Pons (tissue), 1 donor: ENCODE measurements around the gene NEK9.
"Not testable (repeated sequence)": the region's sequence is repeated elsewhere in the genome, so short reads cannot be mapped to it uniquely, and the experiment has no call there.

Source experiments
- DNase-seq: peaks from one replicate; pipeline ENCODE4 v3.0.0-alpha.2; 2016; ENCODE audit warnings: low spot score

The NEK9 gene

DNA sequence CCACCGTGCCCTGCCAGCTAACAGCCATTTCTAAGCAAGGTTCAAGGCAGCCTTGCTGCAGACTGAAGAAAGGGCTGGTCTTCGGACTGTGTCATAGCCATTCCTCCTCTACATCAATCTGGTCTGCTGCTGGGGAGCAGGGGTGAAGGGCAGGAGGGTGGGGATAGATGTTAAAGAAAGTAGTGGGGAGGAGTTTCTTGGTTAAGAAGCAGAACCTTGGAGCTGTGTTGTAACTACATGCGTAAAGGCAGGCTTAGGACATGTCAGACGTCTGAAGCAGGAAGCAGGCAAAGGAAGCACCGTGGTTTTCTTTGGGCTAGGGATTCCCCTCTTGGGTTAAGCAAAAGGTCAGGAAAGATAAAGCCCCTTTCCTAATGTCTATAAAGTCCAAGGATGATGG, 18.1 kb upstream of the NEK9 start:
- peak; percentile 78 for DNase-seq

DNA sequence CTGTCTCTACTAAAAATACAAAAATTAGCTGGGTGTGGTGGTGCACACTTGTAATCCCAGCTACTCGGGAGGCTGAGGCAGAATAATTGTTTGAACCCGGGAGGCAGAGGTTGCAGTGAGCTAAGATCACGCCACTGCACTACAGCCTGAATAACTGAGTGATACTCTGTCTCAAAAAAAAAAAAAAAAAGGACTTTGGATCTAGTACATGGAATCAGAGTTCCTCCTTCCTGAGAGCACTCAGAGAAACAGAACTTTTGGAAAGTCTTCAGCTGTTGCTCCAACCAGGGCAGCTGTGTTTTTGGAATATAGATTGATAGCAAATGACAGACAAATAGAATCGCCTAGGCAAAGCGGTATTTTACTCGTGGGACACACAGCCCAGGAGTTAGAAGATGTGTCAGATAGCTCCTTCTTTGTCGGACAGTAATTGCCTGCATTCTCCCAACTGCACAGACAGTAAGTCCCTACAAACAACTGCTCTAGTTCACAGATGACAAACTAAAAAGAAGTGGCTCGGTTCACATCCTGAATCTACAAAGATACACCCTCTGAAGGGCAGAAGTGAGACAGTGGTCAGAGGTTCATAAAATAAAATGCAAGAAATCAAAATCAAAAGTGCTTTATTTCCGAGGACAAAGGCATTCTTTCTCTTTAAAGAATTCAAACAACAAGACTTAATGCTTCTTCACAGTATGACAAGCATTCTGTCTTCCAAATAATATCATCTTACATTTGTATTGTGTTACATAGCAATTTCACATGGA, 17.1 kb upstream of the NEK9 start:
- peak; percentile 69 for DNase-seq

DNA sequence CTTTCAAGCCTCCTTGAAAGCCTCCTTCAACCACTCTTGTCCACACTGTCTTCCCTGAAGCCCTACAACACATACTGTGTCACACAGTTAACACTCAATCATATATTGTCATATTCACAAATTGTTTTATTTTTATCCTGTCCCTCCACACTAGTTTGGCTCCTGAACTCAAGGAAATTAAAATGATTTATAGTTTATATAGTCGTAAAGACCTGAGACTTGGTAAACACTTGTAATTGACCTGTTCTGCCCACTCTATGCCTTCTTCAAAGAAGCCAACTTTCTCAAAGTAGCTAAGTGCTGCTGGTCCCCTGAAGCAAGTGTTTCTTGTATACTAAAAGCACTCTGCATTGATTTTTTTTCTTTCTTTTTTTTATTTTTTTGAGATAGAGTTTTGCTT, 15.6 kb upstream of the NEK9 start:
- no peak for DNase-seq

- peak; percentile 70 for DNase-seq
Observed at GRCh38 chr14:75141967-75142366, 15.1 kb upstream of the NEK9 start.

DNA sequence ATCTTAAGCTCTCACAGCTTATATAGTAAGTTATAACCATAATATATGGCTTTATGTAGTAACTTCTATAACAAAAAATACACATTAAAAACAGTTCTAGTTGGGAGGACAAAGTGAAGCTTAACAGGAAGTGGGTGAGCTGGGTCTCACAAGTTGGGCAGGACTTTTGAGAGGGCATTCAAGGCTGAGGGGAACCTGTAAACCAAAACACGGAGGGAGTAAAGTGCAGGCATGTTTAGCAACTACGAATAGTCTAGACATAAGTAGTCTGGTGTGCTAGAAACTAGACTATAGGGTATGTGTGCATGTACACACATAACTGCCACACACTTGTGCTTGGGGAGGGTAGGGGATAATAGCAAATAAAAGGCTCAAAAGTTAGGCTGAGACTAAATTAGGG, 14.2 kb upstream of the NEK9 start:
- no peak for DNase-seq

DNA sequence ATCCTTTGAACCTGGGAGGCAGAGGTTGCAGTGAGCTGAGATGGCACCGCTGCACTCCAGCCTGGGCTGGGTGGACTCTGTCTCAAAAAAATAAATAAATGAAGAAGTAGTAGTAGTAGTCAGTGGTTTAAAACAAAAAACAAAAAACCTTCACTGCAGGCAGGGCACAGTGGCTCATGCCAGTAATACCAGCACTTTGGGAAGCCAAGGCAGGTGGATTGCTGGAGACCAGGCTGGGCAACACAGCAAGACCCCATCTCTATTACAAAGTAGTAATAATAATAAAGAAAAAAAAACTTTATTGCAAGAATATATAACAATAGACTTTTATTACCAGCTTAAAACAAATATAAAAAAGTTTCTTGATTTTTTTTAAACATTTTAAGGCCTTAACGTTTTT, 13.8 kb upstream of the NEK9 start:
- no peak for DNase-seq

- DNase-seq: no peak
Observed at GRCh38 chr14:75139185-75139584, 12.3 kb upstream of the NEK9 start.

GRCh38 chr14:75138492-75138891, 11.6 kb upstream of the NEK9 start:
- DNase-seq: peak; percentile 68

GRCh38 chr14:75134644-75135043, 7.8 kb upstream of the NEK9 start:
- DNase-seq: no peak

- no peak for DNase-seq
Observed at GRCh38 chr14:75133597-75133996, 6.7 kb upstream of the NEK9 start.

- DNase-seq: peak; percentile 93
Observed at GRCh38 chr14:75132382-75133086, 5.7 kb upstream of the NEK9 start.

- no peak for DNase-seq
Observed at GRCh38 chr14:75128596-75128990, 1.7 kb upstream of the NEK9 start.

DNA sequence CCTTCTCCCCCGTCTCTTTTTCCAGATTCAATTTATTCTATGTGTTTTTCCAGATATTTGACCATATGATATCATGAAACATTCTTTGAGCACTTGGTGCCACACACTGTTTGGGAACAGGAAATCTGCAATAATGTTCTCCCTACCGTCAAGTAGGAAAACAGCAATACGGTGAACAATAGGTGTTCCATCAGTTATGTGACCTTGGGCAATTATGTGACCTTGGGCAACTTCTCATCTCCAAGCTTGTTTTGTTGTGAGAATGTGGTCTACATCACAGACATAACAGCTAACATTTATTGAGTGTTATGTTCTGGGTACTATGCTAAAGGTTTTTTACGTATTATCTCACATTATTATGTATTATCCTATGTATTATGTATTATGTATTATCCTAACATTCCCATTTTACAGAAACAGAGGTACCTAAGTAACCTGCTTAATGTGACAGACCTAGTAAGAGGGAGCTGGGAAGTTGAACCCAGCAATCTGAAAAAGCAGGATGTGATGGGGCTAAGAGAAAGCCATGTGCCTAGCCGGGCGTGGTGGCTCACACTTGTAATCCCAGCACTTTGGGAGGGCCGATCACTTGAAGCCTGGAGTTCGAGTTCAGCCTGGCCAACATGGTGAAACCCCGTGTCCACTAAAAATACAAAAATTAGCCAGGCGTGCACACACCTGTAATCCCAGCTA, 1.2 kb upstream of the NEK9 start:
- no peak for DNase-seq

DNA sequence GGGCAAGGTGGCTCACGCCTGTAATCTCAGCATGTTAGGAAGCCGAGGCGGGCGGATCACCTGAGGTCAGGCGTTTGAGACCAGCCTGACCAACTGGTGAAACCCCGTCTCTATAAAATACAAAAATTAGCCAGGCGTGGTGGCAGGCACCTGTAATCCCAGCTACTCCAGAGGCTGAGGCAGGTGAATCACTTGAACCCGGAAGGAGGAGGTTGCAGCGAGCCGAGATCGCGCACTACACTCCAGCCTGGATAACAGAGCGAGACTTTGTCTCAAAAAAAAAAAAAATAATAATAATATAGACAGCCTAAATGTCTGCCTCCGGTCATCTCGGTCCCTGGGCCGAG, 599 bp upstream of the NEK9 start:
- DNase-seq: not testable (repeated sequence)

GRCh38 chr14:75126121-75126544, 715 bp downstream of the NEK9 start:
- DNase-seq: no peak

DNA sequence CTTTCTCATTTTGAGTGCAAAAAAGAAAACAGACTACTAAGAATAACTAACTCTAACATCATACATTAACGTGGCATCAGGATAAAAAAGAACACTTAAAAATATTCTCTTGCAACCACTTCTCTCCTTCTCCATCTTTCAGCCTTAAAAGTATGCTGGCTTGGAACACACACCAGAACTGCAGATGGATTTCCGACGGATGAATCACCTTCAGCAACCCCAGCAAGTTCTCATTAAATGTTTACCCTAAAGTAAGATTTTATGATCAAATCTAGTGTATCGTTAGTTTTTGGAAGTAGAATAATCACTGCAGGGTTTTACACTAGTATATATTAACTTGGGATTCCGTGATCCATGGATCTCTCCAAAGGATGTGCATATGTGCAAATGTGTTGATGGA, 1.2 kb downstream of the NEK9 start:
- no peak for DNase-seq

GRCh38 chr14:75123991-75124390, 2.9 kb downstream of the NEK9 start:
- DNase-seq: no peak

GRCh38 chr14:75121552-75121951, 5.3 kb downstream of the NEK9 start:
- no peak for DNase-seq

DNA sequence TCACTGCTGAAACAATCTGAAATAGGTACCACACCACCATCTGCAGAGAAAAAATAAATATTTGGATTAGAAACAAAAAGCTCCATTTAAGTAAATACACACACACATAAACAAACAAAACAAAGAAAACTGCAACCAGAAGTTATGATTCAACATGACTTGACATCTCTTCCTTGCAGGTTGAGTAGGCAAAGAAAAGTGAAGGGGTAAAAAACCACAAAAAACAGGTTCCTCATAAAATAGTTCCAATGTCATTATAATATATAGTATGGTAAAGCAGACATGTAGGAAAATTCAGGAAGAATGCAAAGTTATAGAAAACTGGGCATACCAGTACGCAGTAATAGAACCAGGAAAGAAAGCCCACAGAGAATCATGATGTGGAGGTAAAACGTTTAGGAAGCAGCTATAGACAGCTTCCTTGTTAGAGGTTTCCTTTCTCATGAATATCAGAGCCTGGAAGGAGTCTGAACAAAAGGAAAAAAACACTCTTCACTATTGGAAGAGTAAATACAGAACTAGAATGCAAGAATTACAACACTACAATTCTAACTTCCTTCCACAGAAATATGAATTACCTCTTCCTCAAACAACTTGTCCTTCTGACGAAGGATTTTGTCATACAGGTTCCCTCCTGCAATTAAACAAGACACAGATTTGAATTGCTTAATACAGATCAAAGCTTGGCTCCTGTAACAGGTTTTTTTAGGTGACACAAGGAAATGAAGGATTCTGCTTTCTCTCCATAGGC, 6.1 kb downstream of the NEK9 start:
- no peak for DNase-seq

- DNase-seq: no peak
Observed at GRCh38 chr14:75119056-75119455, 7.8 kb downstream of the NEK9 start.

GRCh38 chr14:75113932-75114539, 12.8 kb downstream of the NEK9 start:
- no peak for DNase-seq

- DNase-seq: no peak
Observed at GRCh38 chr14:75109877-75110276, 17.0 kb downstream of the NEK9 start.
